K562 (cell line): ENCODE results near the gene PRDM11. TPM values are rescaled to one million over a fixed set of nuclear protein-coding genes. Genes with fewer than 3 reads are reported as not detected.

Experiments used
- CHD7 ChIP-seq: fragments of 200-600 bp; sonication (generic); IDR thresholded peaks from one replicate; pipeline ENCODE4 v1.6.1; 2012; ENCODE audit warnings: mild to moderate bottlenecking, low read depth, low read length, inconsistent platforms
- MCM5 ChIP-seq: fragments of 450-650 bp; IDR thresholded peaks from 2 replicates; pipeline ENCODE4 v1.6.1; 2016; ENCODE audit warnings: low read depth
- TBL1XR1 ChIP-seq, 2 experiments: IDR thresholded peaks; 2 replicates each; pipeline ENCODE4 v1.6.1; 2012; ENCODE audit warnings: improper control_type of control experiment in 2 of 2, low read length in 2 of 2, mild to moderate bottlenecking in 1 of 2
- polyA plus RNA-seq, 8 experiments: library from polyadenylated mRNA; depleted of rRNA in 4 of 8; stranded (reverse) in 5 of 8; unstranded in 3 of 8; fragments of >200 nt; fragmentation: Nextera tagmentation in 2 of 8; fragmentation: Illumina TruSeq in 1 of 8; extraction: Ambion mirVana in 2 of 8; extraction: Trizol in 1 of 8; gene quantifications; 2 replicates each; pipeline versions ENCODE4 v1.2.1 to v1.2.3, GENCODE V29; 2011 to 2014; ENCODE audit warnings: inconsistent platforms in 1 of 8, missing spikeins in 1 of 8
- total RNA-seq, 7 experiments: library from RNA; depleted of rRNA in 6 of 7; stranded (reverse); fragments of >200 nt in 6 of 7; fragmentation: Illumina TruSeq in 2 of 7; extraction: Trizol in 2 of 7; gene quantifications; 2 replicates each; pipeline versions ENCODE4 v1.2.1 to v1.2.3, GENCODE V29; 2011 to 2021; ENCODE audit warnings: low replicate concordance in 1 of 7

The PRDM11 gene
- total and polyA plus RNA-seq, 9 of the 15 experiments (the other 6 are each of a cell fraction or from before 2014, with no cell fraction given), result 0.01 to 1.1 (median 0.29) TPM

DNA sequence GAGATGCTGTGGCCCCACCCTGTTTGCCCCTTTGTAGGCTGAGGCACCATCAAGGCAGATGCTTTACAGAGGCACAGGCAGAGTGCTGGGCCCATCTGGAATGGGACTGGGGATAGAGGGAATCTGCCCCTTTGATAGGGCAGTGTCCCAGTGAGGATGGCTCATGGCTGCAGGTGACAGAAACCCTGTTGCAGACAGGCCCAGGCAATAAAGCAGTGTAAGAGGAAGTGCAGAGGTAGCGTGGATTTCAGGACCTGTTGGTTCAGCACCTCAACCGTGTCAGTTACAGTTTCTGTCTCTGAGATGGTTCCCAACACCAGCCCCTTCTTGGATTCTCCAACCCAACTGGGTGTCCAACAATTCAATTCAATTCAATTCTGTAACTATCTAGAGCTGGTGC, 25.1 kb downstream of the PRDM11 start (continued):
- TF ChIP-seq CHD7, result no peak
- no peak for TF ChIP-seq TBL1XR1 (IDR thresholded peaks at IDR 0.05; ENCODE audit: low read length in 2 of 2)
- TF ChIP-seq MCM5, result no peak
